OCI-LY1 (cell line): Measurements from ENCODE around the gene SYTL1.

ENCODE experiments used
- H2AFZ ChIP-seq: fragments of 200-600 bp; sonication (generic), shearing (Covaris generic); 2 replicates; pipeline ENCODE4 v1.6.0; 2014; ENCODE audit warnings: antibody characterized with exemption, mild to moderate bottlenecking, low read length
- H3F3A ChIP-seq: fragments of 200-600 bp; sonication (generic), shearing (Covaris generic); 2 replicates; pipeline ENCODE4 v1.6.0; 2014; ENCODE audit warnings: mild to moderate bottlenecking, antibody characterized with exemption, low read length, moderate library complexity; ENCODE audit not compliant: insufficient read depth
- H3K27ac ChIP-seq: fragments of 200-600 bp; sonication (generic); 2 replicates; pipeline ENCODE4 v1.5.1; 2014; ENCODE audit warnings: low read length, mixed run types, mild to moderate bottlenecking, low read depth; ENCODE audit not compliant: poor library complexity, severe bottlenecking
- H3K27me3 ChIP-seq: fragments of 200-600 bp; sonication (generic); 2 replicates; pipeline ENCODE4 v1.6.0; 2014; ENCODE audit warnings: antibody characterized with exemption, mild to moderate bottlenecking, low read length, moderate library complexity; ENCODE audit not compliant: insufficient read depth
- H3K36me3 ChIP-seq: fragments of 200-600 bp; sonication (generic); 2 replicates; pipeline ENCODE4 v1.6.1; 2014; ENCODE audit warnings: mild to moderate bottlenecking, antibody characterized with exemption, low read length, moderate library complexity, mixed read lengths; ENCODE audit not compliant: insufficient read depth
- H3K4me1 ChIP-seq: fragments of 200-600 bp; sonication (generic); 2 replicates; pipeline ENCODE4 v1.5.1; 2014; ENCODE audit warnings: mild to moderate bottlenecking, low read length, moderate library complexity; ENCODE audit not compliant: insufficient read depth, severe bottlenecking
- H3K4me2 ChIP-seq: fragments of 200-600 bp; sonication (generic), shearing (Covaris generic); 2 replicates; pipeline ENCODE4 v1.6.1; 2014; ENCODE audit warnings: low read length
- H3K4me3 ChIP-seq: fragments of 200-600 bp; sonication (generic); 2 replicates; pipeline ENCODE4 v1.5.1; 2014; ENCODE audit warnings: low read length, low read depth, mild to moderate bottlenecking, mixed read lengths; ENCODE audit not compliant: poor library complexity, severe bottlenecking
- H3K79me2 ChIP-seq: fragments of 200-600 bp; shearing (Covaris generic); 2 replicates; pipeline ENCODE4 v1.6.1; 2016; ENCODE audit warnings: mixed run types, low read length, mixed read lengths; ENCODE audit not compliant: insufficient read depth
- H3K9ac ChIP-seq: fragments of 200-600 bp; sonication (generic), shearing (Covaris generic); 2 replicates; pipeline ENCODE4 v1.6.1; 2014; ENCODE audit warnings: mild to moderate bottlenecking, low read length, mixed read lengths
- H3K9me2 ChIP-seq: fragments of 200-600 bp; sonication (generic), shearing (Covaris generic); 2 replicates; pipeline ENCODE4 v1.6.1; 2014; ENCODE audit warnings: low read depth, mild to moderate bottlenecking, low read length, mixed read lengths
- H3K9me3 ChIP-seq: fragments of 200-600 bp; shearing (Covaris generic); 2 replicates; pipeline ENCODE4 v1.6.1; 2014; ENCODE audit warnings: low read length, mixed read lengths
- H4K20me1 ChIP-seq: fragments of 200-600 bp; sonication (generic), shearing (Covaris generic); 2 replicates; pipeline ENCODE4 v1.6.0; 2016; ENCODE audit warnings: mild to moderate bottlenecking, low read length; ENCODE audit not compliant: insufficient read depth
- EZH2 ChIP-seq: fragments of 200-600 bp; sonication (generic), shearing (Covaris generic); IDR thresholded peaks from 2 replicates; pipeline ENCODE4 v1.8.0; 2017; ENCODE audit warnings: borderline replicate concordance, mixed run types, mild to moderate bottlenecking, antibody characterized with exemption, low read length, moderate library complexity, mixed read lengths
- TF ChIP-seq, protein P1 (sequence below): fragments of 200-600 bp; sonication (generic), shearing (Covaris generic); IDR thresholded peaks from 2 replicates; pipeline ENCODE4 v1.5.1; 2017; ENCODE audit warnings: mild to moderate bottlenecking, antibody characterized with exemption, low read length, moderate library complexity, mixed read lengths

Gene SYTL1

DNA sequence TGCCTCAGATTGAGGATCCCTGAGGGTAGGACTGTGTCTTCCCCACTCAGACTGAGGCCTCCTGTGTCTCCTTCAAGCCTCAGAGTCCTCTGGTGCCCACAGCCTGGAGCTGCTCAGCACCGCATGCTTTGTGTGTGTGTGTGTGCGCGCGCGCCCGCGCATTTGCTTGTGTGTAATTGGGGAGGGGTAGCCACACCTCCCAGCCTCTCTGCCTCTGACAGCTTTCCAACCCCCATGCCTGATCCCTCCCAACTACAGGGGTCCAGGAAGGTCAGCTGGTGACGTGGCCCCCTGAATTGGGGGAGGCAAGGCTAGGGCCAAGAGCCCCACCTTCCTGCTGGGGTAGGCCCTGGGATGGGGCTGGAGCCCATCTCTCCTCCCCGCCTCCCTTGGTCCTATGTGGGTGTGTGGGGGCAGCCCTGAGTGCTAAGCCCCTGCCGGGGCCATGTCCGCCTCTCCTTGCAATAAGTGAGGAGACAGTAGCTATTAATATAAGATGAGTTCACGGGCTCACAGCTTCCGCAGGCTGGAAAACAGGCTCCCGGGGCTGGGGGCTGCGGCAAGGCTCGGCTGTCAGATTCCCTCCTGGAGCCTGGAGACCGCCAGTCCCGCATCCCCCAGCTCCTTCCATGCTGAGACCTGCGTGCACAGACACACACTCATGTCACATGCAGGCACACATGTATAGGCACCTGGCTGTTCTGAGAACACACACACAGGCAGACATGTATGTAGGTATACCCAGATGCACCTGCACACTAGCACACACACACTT is 57.6 kb downstream of the SYTL1 start:
- Histone ChIP-seq H3K4me2 (no peak overlapping the region), H3K27me3 (no peaks in the 10 kb centered on the region), H3K9me3 (no peaks in the 10 kb centered on the region), H4K20me1 (no peaks in the 10 kb centered on the region), H3K9me2 (no peaks in the 10 kb centered on the region), H3K4me3 (no peak overlapping the region), H3K79me2 (no peaks in the 10 kb centered on the region), H3K27ac (no peak overlapping the region), H3K4me1 (peaks cover 27% of the 10 kb centered on the region), H3K9ac (no peak overlapping the region), H2AFZ (no peak overlapping the region), H3K36me3 (0 out of 2 replicates have a peak, but pooled peaks cover 5% of the 10 kb centered on the region), H3F3A (no peaks in the 10 kb centered on the region)
- TF ChIP-seq EZH2, result no peak
- TF ChIP-seq, protein P1, sequence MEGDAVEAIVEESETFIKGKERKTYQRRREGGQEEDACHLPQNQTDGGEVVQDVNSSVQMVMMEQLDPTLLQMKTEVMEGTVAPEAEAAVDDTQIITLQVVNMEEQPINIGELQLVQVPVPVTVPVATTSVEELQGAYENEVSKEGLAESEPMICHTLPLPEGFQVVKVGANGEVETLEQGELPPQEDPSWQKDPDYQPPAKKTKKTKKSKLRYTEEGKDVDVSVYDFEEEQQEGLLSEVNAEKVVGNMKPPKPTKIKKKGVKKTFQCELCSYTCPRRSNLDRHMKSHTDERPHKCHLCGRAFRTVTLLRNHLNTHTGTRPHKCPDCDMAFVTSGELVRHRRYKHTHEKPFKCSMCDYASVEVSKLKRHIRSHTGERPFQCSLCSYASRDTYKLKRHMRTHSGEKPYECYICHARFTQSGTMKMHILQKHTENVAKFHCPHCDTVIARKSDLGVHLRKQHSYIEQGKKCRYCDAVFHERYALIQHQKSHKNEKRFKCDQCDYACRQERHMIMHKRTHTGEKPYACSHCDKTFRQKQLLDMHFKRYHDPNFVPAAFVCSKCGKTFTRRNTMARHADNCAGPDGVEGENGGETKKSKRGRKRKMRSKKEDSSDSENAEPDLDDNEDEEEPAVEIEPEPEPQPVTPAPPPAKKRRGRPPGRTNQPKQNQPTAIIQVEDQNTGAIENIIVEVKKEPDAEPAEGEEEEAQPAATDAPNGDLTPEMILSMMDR, result no peak

DNA sequence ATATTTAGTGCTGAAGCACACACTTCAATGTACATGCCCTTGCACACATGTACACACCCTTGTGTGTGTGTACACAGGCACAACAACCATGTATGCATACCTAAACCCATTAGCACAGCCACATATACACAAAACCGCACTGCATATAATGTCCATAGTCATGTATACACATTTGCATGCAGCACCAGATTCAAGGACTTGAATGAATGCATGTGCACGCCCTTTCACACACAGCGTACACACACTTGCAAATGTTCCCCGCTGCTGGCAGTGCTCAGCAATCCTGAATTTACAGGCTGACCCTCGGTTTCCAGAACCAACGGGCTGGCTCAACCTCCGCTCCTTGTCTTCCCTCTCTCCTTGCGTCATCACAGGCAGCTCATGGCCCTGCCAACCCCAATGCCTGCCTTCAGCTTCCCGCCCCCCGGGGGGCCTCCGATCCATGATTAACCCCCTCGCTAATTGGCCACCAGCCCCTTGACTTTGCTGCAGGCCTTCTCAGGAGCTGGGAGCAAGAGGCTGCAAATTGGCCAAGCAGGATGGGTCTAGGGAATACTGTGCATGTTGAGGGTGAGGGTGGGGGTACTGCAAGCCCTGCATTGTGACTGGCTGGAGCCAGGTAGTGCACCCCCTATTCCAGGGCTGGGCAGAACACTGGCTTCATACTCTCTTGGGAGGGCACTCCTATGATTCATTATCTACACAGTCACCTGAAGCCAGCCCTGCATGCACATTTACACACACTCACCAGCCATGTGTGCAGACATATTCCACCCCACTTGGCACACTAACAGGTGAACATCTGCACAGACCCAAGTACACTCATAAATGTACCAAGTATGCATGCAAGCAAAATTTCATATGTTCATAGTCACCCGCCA is 58.5 kb downstream of the SYTL1 start:
- no peak for TF ChIP-seq EZH2
- TF ChIP-seq, protein P1, result no peak
- H3K9me3 ChIP-seq, result no peaks in the 10 kb centered on the region
- no peaks in the 10 kb centered on the region for H3K27me3 ChIP-seq
- H3K4me3 ChIP-seq, result no peak overlapping the region
- H3F3A ChIP-seq, result no peaks in the 10 kb centered on the region
- H3K9me2 ChIP-seq, result no peaks in the 10 kb centered on the region
- no peak overlapping the region for H3K27ac ChIP-seq
- peaks cover 36% of the 10 kb centered on the region for H3K4me1 ChIP-seq
- no peaks in the 10 kb centered on the region for H4K20me1 ChIP-seq
- no peak overlapping the region for H3K4me2 ChIP-seq
- H3K36me3 ChIP-seq, result peaks cover 11% of the 10 kb centered on the region; the same call in 1 of the 2 replicates
- no peak overlapping the region for H2AFZ ChIP-seq
- H3K79me2 ChIP-seq, result no peaks in the 10 kb centered on the region
- H3K9ac ChIP-seq, result no peak overlapping the region

DNA sequence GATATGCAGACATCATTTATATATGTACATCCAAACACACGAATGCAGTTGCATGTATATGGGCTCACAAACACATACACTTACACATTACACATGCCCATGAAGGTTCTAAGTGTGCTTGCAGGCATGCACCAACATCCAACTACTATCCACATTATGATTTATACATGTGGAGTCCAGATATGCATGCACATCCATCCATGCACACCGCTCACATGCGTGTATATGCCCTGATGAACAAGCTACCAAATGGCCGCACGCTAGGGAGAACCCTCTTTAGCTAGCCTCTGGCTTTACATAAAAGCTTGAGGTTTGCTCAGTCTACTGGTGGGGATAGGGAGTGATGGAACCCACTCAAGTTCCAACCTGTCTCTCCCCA is 59.1 kb downstream of the SYTL1 start:
- Histone ChIP-seq H3K27me3 (no peaks in the 10 kb centered on the region), H3F3A (no peaks in the 10 kb centered on the region), H3K4me3 (no peak overlapping the region), H4K20me1 (no peaks in the 10 kb centered on the region), H3K79me2 (no peaks in the 10 kb centered on the region), H3K27ac (no peak overlapping the region), H3K4me2 (no peak overlapping the region), H3K9me2 (no peaks in the 10 kb centered on the region), H3K4me1 (peaks cover 38% of the 10 kb centered on the region), H2AFZ (no peak overlapping the region), H3K36me3 (peaks cover 12% of the 10 kb centered on the region; the same call in 1 of the 2 replicates), H3K9ac (no peak overlapping the region), H3K9me3 (no peaks in the 10 kb centered on the region)
- TF ChIP-seq EZH2, result no peak
- TF ChIP-seq, protein P1, result no peak
